Measurements from ENCODE around the gene TMIGD1. TPM values are rescaled to one million over a fixed set of nuclear protein-coding genes. Genes with fewer than 3 reads are reported as not detected.

The TMIGD1 gene
- polyA plus RNA-seq, 2 donors = not detected

- H3K9me3 ChIP-seq (ENCODE audit: control insufficient read depth in 2 of 2, insufficient read depth in 1 of 2, low read depth in 1 of 2, low read length in 1 of 2) = no peaks in the 10 kb centered on the region
- no peaks in the 10 kb centered on the region for H3K36me3 ChIP-seq (ENCODE audit: control insufficient read depth in 2 of 2, insufficient read depth in 2 of 2, low read length in 1 of 2)
- H3K4me3 ChIP-seq (ENCODE audit: low read depth in 1 of 2, low read length in 2 of 2) = no peak overlapping the region
- no peaks in the 10 kb centered on the region for H3K4me1 ChIP-seq (ENCODE audit: control insufficient read depth in 2 of 2, insufficient read depth in 2 of 2, low read length in 1 of 2)
- no peak overlapping the region for H3K27ac ChIP-seq (ENCODE audit: low read depth in 2 of 2, low read length in 1 of 2)
- H3K27me3 ChIP-seq (ENCODE audit: control insufficient read depth in 1 of 2, insufficient read depth in 2 of 2, low read length in 2 of 2) = no peaks in the 10 kb centered on the region
Measured at GRCh38 chr17:30300818-30301217, 33.0 kb downstream of the TMIGD1 start.

- no peak overlapping the region for H3K4me3 ChIP-seq (ENCODE audit: low read depth in 1 of 2, low read length in 2 of 2)
- no peaks in the 10 kb centered on the region for H3K27me3 ChIP-seq (ENCODE audit: control insufficient read depth in 1 of 2, insufficient read depth in 2 of 2, low read length in 2 of 2)
- H3K9me3 ChIP-seq (ENCODE audit: control insufficient read depth in 2 of 2, insufficient read depth in 1 of 2, low read depth in 1 of 2, low read length in 1 of 2) = no peaks in the 10 kb centered on the region
- no peaks in the 10 kb centered on the region for H3K36me3 ChIP-seq (ENCODE audit: control insufficient read depth in 2 of 2, insufficient read depth in 2 of 2, low read length in 1 of 2)
- no peak overlapping the region for H3K27ac ChIP-seq (ENCODE audit: low read depth in 2 of 2, low read length in 1 of 2)
- 72 to 79% methylated on average over 1 of the region's 1 CpG for WGBS, 2 donors
- no peaks in the 10 kb centered on the region for H3K4me1 ChIP-seq (ENCODE audit: control insufficient read depth in 2 of 2, insufficient read depth in 2 of 2, low read length in 1 of 2)
Measured at GRCh38 chr17:30299000-30299399, 34.9 kb downstream of the TMIGD1 start.

- WGBS, 2 donors = 94 to 96% methylated on average over 4 of the region's 4 CpGs
- Histone ChIP-seq H3K4me3 (ENCODE audit: low read depth in 1 of 2, low read length in 2 of 2) (no peak overlapping the region), H3K36me3 (ENCODE audit: control insufficient read depth in 2 of 2, insufficient read depth in 2 of 2, low read length in 1 of 2) (no peaks in the 10 kb centered on the region), H3K9me3 (ENCODE audit: control insufficient read depth in 2 of 2, insufficient read depth in 1 of 2, low read depth in 1 of 2, low read length in 1 of 2) (no peaks in the 10 kb centered on the region), H3K4me1 (ENCODE audit: control insufficient read depth in 2 of 2, insufficient read depth in 2 of 2, low read length in 1 of 2) (no peaks in the 10 kb centered on the region), H3K27me3 (ENCODE audit: control insufficient read depth in 1 of 2, insufficient read depth in 2 of 2, low read length in 2 of 2) (no peaks in the 10 kb centered on the region), H3K27ac (ENCODE audit: low read depth in 2 of 2, low read length in 1 of 2) (no peak overlapping the region)
Measured at GRCh38 chr17:30297715-30298114, 36.1 kb downstream of the TMIGD1 start.

GRCh38 chr17:30296499-30297080 lies 37.3 kb downstream of the TMIGD1 start:
- H3K4me3 ChIP-seq (ENCODE audit: low read depth in 1 of 2, low read length in 2 of 2) = no peak overlapping the region
- H3K27me3 ChIP-seq (ENCODE audit: control insufficient read depth in 1 of 2, insufficient read depth in 2 of 2, low read length in 2 of 2) = no peaks in the 10 kb centered on the region
- no peaks in the 10 kb centered on the region for H3K9me3 ChIP-seq (ENCODE audit: control insufficient read depth in 2 of 2, insufficient read depth in 1 of 2, low read depth in 1 of 2, low read length in 1 of 2)
- no peak overlapping the region for H3K27ac ChIP-seq (ENCODE audit: low read depth in 2 of 2, low read length in 1 of 2)
- H3K36me3 ChIP-seq (ENCODE audit: control insufficient read depth in 2 of 2, insufficient read depth in 2 of 2, low read length in 1 of 2) = no peaks in the 10 kb centered on the region
- H3K4me1 ChIP-seq (ENCODE audit: control insufficient read depth in 2 of 2, insufficient read depth in 2 of 2, low read length in 1 of 2) = no peaks in the 10 kb centered on the region
- WGBS, 2 donors = 61 to 68% methylated on average over 5 of the region's 5 CpGs

GRCh38 chr17:30292286-30292858 lies 41.5 kb downstream of the TMIGD1 start:
- H3K4me1 ChIP-seq (ENCODE audit: control insufficient read depth in 2 of 2, insufficient read depth in 2 of 2, low read length in 1 of 2) = no peaks in the 10 kb centered on the region
- H3K27me3 ChIP-seq (ENCODE audit: control insufficient read depth in 1 of 2, insufficient read depth in 2 of 2, low read length in 2 of 2) = no peaks in the 10 kb centered on the region
- H3K9me3 ChIP-seq (ENCODE audit: control insufficient read depth in 2 of 2, insufficient read depth in 1 of 2, low read depth in 1 of 2, low read length in 1 of 2) = no peaks in the 10 kb centered on the region
- peak overlapping the region; percentile 84 to 87 for H3K4me3 ChIP-seq (ENCODE audit: low read depth in 1 of 2, low read length in 2 of 2)
- no peaks in the 10 kb centered on the region for H3K36me3 ChIP-seq (ENCODE audit: control insufficient read depth in 2 of 2, insufficient read depth in 2 of 2, low read length in 1 of 2)
- WGBS, 2 donors = 31 to 33% methylated on average over 17 of the region's 17 CpGs
- peak overlapping the region; percentile 36 to 43 for H3K27ac ChIP-seq (ENCODE audit: low read depth in 2 of 2, low read length in 1 of 2)

- 0% methylated on average over 78 to 89 of the region's 89 CpGs for WGBS, 2 donors
- Histone ChIP-seq H3K27me3 (ENCODE audit: control insufficient read depth in 1 of 2, insufficient read depth in 2 of 2, low read length in 2 of 2) (no peaks in the 10 kb centered on the region), H3K9me3 (ENCODE audit: control insufficient read depth in 2 of 2, insufficient read depth in 1 of 2, low read depth in 1 of 2, low read length in 1 of 2) (no peaks in the 10 kb centered on the region), H3K4me3 (ENCODE audit: low read depth in 1 of 2, low read length in 2 of 2) (peak within 1 kb of the TSS; percentile 84 to 87), H3K36me3 (ENCODE audit: control insufficient read depth in 2 of 2, insufficient read depth in 2 of 2, low read length in 1 of 2) (peaks cover 0 to 3% of the 10 kb centered on the region in 2 donors), H3K4me1 (ENCODE audit: control insufficient read depth in 2 of 2, insufficient read depth in 2 of 2, low read length in 1 of 2) (no peaks in the 10 kb centered on the region), H3K27ac (ENCODE audit: low read depth in 2 of 2, low read length in 1 of 2) (peak within 1 kb of the TSS; percentile 36 to 56)
Measured at GRCh38 chr17:30291543-30292285, 42.1 kb downstream of the TMIGD1 start, which contains the start of gene BLMH. BLMH (minus strand) TSS chr17:30291944; CDS start chr17:30291819, 125 bp downstream.

- Histone ChIP-seq H3K27me3 (ENCODE audit: control insufficient read depth in 1 of 2, insufficient read depth in 2 of 2, low read length in 2 of 2) (no peaks in the 10 kb centered on the region), H3K4me3 (ENCODE audit: low read depth in 1 of 2, low read length in 2 of 2) (peak overlapping the region; percentile 84 to 87), H3K36me3 (ENCODE audit: control insufficient read depth in 2 of 2, insufficient read depth in 2 of 2, low read length in 1 of 2) (peaks cover 3% of the 10 kb centered on the region in 2 donors), H3K9me3 (ENCODE audit: control insufficient read depth in 2 of 2, insufficient read depth in 1 of 2, low read depth in 1 of 2, low read length in 1 of 2) (no peaks in the 10 kb centered on the region), H3K4me1 (ENCODE audit: control insufficient read depth in 2 of 2, insufficient read depth in 2 of 2, low read length in 1 of 2) (no peaks in the 10 kb centered on the region), H3K27ac (ENCODE audit: low read depth in 2 of 2, low read length in 1 of 2) (peak overlapping the region in 1 of 2 donors; percentile 17)
- WGBS, 2 donors = 3% methylated on average over 22 of the region's 22 CpGs
Measured at GRCh38 chr17:30290696-30291542, 42.9 kb downstream of the TMIGD1 start.

GRCh38 chr17:30290077-30290476 lies 43.8 kb downstream of the TMIGD1 start:
- 77 to 82% methylated on average over 2 of the region's 2 CpGs for WGBS, 2 donors
- no peaks in the 10 kb centered on the region for H3K9me3 ChIP-seq (ENCODE audit: control insufficient read depth in 2 of 2, insufficient read depth in 1 of 2, low read depth in 1 of 2, low read length in 1 of 2)
- no peak overlapping the region for H3K4me3 ChIP-seq (ENCODE audit: low read depth in 1 of 2, low read length in 2 of 2)
- H3K27me3 ChIP-seq (ENCODE audit: control insufficient read depth in 1 of 2, insufficient read depth in 2 of 2, low read length in 2 of 2) = no peaks in the 10 kb centered on the region
- peaks cover 3 to 7% of the 10 kb centered on the region in 2 donors for H3K36me3 ChIP-seq (ENCODE audit: control insufficient read depth in 2 of 2, insufficient read depth in 2 of 2, low read length in 1 of 2)
- no peaks in the 10 kb centered on the region for H3K4me1 ChIP-seq (ENCODE audit: control insufficient read depth in 2 of 2, insufficient read depth in 2 of 2, low read length in 1 of 2)
- no peak overlapping the region for H3K27ac ChIP-seq (ENCODE audit: low read depth in 2 of 2, low read length in 1 of 2)

- H3K27me3 ChIP-seq (ENCODE audit: control insufficient read depth in 1 of 2, insufficient read depth in 2 of 2, low read length in 2 of 2) = no peaks in the 10 kb centered on the region
- no peak overlapping the region for H3K27ac ChIP-seq (ENCODE audit: low read depth in 2 of 2, low read length in 1 of 2)
- H3K9me3 ChIP-seq (ENCODE audit: control insufficient read depth in 2 of 2, insufficient read depth in 1 of 2, low read depth in 1 of 2, low read length in 1 of 2) = no peaks in the 10 kb centered on the region
- peaks cover 0 to 4% of the 10 kb centered on the region in 2 donors for H3K36me3 ChIP-seq (ENCODE audit: control insufficient read depth in 2 of 2, insufficient read depth in 2 of 2, low read length in 1 of 2)
- H3K4me3 ChIP-seq (ENCODE audit: low read depth in 1 of 2, low read length in 2 of 2) = no peak overlapping the region
- H3K4me1 ChIP-seq (ENCODE audit: control insufficient read depth in 2 of 2, insufficient read depth in 2 of 2, low read length in 1 of 2) = no peaks in the 10 kb centered on the region
Measured at GRCh38 chr17:30279156-30279555, 54.7 kb downstream of the TMIGD1 start.

Measured in esophagus (tissue), 2 donors.